Activated CD4-positive, CD25-positive, alpha-beta regulatory T cell treated with anti-CD3 and anti-CD28 coated beads, Interleukin-2, amount 50 U/mL, for 72 hours (primary cell): Measurements from ENCODE around the gene LAMA2.

ENCODE experiments used
- DNase-seq: peaks from one replicate; pipeline ENCODE4 v3.0.0; 2021

Gene LAMA2

GRCh38 chr6:129096651-129097290, 213.8 kb downstream of the LAMA2 start:
- no peak for DNase-seq

- no peak for DNase-seq
These were observed 215.2 kb downstream of the LAMA2 start for GRCh38 chr6:129098061-129098553.

- DNase-seq = no peak
These were observed 216.8 kb downstream of the LAMA2 start for GRCh38 chr6:129099696-129100095.

GRCh38 chr6:129100164-129100563, 217.2 kb downstream of the LAMA2 start:
- DNase-seq = no peak

- DNase-seq = no peak
These were observed 219.8 kb downstream of the LAMA2 start for GRCh38 chr6:129102741-129103140.

- no peak for DNase-seq
These were observed 221.2 kb downstream of the LAMA2 start for GRCh38 chr6:129104131-129104530.

GRCh38 chr6:129104560-129104959, 221.6 kb downstream of the LAMA2 start:
- DNase-seq = no peak

- no peak for DNase-seq
These were observed 222.1 kb downstream of the LAMA2 start for GRCh38 chr6:129105035-129105434.

GRCh38 chr6:129105793-129106192, 222.9 kb downstream of the LAMA2 start:
- DNase-seq = no peak

- DNase-seq = no peak
These were observed 225.4 kb downstream of the LAMA2 start for GRCh38 chr6:129108337-129108736.

- no peak for DNase-seq
These were observed 227.9 kb downstream of the LAMA2 start for GRCh38 chr6:129110690-129111343.

GRCh38 chr6:129111346-129111745, 228.4 kb downstream of the LAMA2 start:
- no peak for DNase-seq

- DNase-seq = no peak
These were observed 228.9 kb downstream of the LAMA2 start for GRCh38 chr6:129111853-129112252.

- no peak for DNase-seq
These were observed 229.7 kb downstream of the LAMA2 start for GRCh38 chr6:129112591-129112990.

- DNase-seq = no peak
These were observed 230.7 kb downstream of the LAMA2 start for GRCh38 chr6:129113637-129114036.

- no peak for DNase-seq
These were observed 231.9 kb downstream of the LAMA2 start for GRCh38 chr6:129114636-129115391.

- DNase-seq = no peak
These were observed 232.5 kb downstream of the LAMA2 start for GRCh38 chr6:129115471-129115870.

- DNase-seq = no peak
These were observed 234.4 kb downstream of the LAMA2 start for GRCh38 chr6:129117355-129117754.

- DNase-seq = no peak
These were observed 238.1 kb downstream of the LAMA2 start for GRCh38 chr6:129120856-129121638.

GRCh38 chr6:129124347-129124746, 241.4 kb downstream of the LAMA2 start:
- DNase-seq = no peak

GRCh38 chr6:129130106-129130505, 247.2 kb downstream of the LAMA2 start:
- DNase-seq = no peak

GRCh38 chr6:129130959-129131681, 248.2 kb downstream of the LAMA2 start:
- no peak for DNase-seq
